Measurements from ENCODE around the gene TAS1R1. TPM values are rescaled to one million over a fixed set of nuclear protein-coding genes. Genes with fewer than 3 reads are reported as not detected.
A peak's percentile ranks its signal among the peaks of the same experiment; 100 is the strongest.

The TAS1R1 gene
- total RNA-seq, 2 donors from 2014 or later = 0.31 to 0.51 TPM

- no peak overlapping the region for H3K9ac ChIP-seq (ENCODE audit: extremely low read depth, low read length, poor library complexity, severe bottlenecking)
- H3K27me3 ChIP-seq (ENCODE audit: control insufficient read depth, insufficient read depth, low read length, poor library complexity, severe bottlenecking) = no peaks in the 10 kb centered on the region
- H3K36me3 ChIP-seq (ENCODE audit: control insufficient read depth, insufficient read depth, low read length) = peaks cover 15% of the 10 kb centered on the region
- no peak overlapping the region for H3K4me3 Mint-ChIP-seq
- peak; percentile 65 for DNase-seq
- H3K27me3 Mint-ChIP-seq (ENCODE audit: insufficient read depth) = no peaks in the 10 kb centered on the region
- WGBS, 2 experiments (ENCODE audit: insufficient coverage in 1 of 2, insufficient read length in 1 of 2) = 88 to 90% methylated on average over 10 to 11 of the region's 11 CpGs
- H3K36me3 Mint-ChIP-seq (ENCODE audit: low read depth) = peaks cover 11% of the 10 kb centered on the region
- H3K9me3 Mint-ChIP-seq = no peaks in the 10 kb centered on the region
- H3K4me3 ChIP-seq (ENCODE audit: low read length) = no peak overlapping the region
- TF ChIP-seq, protein P1, sequence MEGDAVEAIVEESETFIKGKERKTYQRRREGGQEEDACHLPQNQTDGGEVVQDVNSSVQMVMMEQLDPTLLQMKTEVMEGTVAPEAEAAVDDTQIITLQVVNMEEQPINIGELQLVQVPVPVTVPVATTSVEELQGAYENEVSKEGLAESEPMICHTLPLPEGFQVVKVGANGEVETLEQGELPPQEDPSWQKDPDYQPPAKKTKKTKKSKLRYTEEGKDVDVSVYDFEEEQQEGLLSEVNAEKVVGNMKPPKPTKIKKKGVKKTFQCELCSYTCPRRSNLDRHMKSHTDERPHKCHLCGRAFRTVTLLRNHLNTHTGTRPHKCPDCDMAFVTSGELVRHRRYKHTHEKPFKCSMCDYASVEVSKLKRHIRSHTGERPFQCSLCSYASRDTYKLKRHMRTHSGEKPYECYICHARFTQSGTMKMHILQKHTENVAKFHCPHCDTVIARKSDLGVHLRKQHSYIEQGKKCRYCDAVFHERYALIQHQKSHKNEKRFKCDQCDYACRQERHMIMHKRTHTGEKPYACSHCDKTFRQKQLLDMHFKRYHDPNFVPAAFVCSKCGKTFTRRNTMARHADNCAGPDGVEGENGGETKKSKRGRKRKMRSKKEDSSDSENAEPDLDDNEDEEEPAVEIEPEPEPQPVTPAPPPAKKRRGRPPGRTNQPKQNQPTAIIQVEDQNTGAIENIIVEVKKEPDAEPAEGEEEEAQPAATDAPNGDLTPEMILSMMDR (conservative IDR thresholded peaks at IDR 0.05) = no peak
- H3K4me1 Mint-ChIP-seq = peaks cover 13% of the 10 kb centered on the region
- no peaks in the 10 kb centered on the region for H3K9me3 ChIP-seq (ENCODE audit: control insufficient read depth, low read length)
- H3K27ac ChIP-seq (ENCODE audit: low read depth, low read length) = peak overlapping the region; percentile 92
- H3K27ac Mint-ChIP-seq = peak overlapping the region; percentile 52
- peaks cover 3% of the 10 kb centered on the region for H3K4me1 ChIP-seq (ENCODE audit: control insufficient read depth, insufficient read depth, low read length)
Observed at GRCh38 chr1:6519491-6519934, 35.6 kb upstream of the TAS1R1 start.

DNA sequence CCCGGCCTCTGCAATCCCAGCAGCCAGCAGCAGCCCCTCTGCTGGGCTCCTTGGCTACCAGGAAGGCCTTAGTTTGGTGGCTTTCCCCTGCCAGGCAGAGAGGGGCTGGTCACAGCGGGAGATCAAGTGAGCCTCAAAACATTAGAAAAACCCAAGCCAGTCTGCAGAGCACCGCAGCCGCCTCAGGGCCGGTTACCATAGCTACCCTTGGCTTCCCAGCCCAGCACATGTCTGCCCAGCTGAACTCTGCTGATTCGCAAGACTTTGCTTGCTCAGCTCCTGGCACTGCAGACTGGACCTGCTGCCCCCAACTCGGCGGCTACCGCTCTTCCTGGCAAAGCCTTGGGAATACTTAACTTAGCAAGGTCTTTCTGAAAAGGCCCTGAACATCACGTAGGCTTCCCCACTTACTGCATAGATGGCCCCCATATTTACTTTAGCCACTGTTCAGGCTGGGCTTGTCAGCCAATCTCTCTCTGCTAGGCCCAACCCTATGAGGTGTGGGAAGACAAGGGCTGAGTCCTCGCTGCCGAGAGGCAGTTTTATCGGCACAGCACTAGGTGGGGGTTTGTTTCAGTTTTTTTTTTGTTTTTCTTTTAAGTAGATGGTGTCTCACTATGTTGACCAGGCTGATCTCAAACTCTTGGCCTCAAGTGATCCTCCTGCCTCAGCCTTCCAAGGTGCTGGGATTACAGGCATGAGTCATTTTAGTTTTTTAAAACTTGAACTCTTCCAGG is 35.0 kb upstream of the TAS1R1 start:
- DNase-seq = peak; percentile 91
- Histone ChIP-seq H3K27ac (ENCODE audit: low read depth, low read length) (peak overlapping the region; percentile 92), H3K9ac (ENCODE audit: extremely low read depth, low read length, poor library complexity, severe bottlenecking) (no peak overlapping the region), H3K4me3 (ENCODE audit: low read length) (no peak overlapping the region), H3K27me3 (ENCODE audit: control insufficient read depth, insufficient read depth, low read length, poor library complexity, severe bottlenecking) (no peaks in the 10 kb centered on the region), H3K4me1 (ENCODE audit: control insufficient read depth, insufficient read depth, low read length) (peaks cover 3% of the 10 kb centered on the region), H3K9me3 (ENCODE audit: control insufficient read depth, low read length) (no peaks in the 10 kb centered on the region), H3K36me3 (ENCODE audit: control insufficient read depth, insufficient read depth, low read length) (peaks cover 16% of the 10 kb centered on the region)
- 33 to 49% methylated on average over 12 to 13 of the region's 13 CpGs for WGBS, 2 experiments (ENCODE audit: insufficient coverage in 1 of 2, insufficient read length in 1 of 2)
- peaks cover 13% of the 10 kb centered on the region for H3K4me1 Mint-ChIP-seq
- TF ChIP-seq, protein P1 (conservative IDR thresholded peaks at IDR 0.05) = no peak
- no peaks in the 10 kb centered on the region for H3K9me3 Mint-ChIP-seq
- no peak overlapping the region for H3K4me3 Mint-ChIP-seq
- H3K27ac Mint-ChIP-seq = peak overlapping the region; percentile 82
- H3K36me3 Mint-ChIP-seq (ENCODE audit: low read depth) = peaks cover 12% of the 10 kb centered on the region
- no peaks in the 10 kb centered on the region for H3K27me3 Mint-ChIP-seq (ENCODE audit: insufficient read depth)

DNA sequence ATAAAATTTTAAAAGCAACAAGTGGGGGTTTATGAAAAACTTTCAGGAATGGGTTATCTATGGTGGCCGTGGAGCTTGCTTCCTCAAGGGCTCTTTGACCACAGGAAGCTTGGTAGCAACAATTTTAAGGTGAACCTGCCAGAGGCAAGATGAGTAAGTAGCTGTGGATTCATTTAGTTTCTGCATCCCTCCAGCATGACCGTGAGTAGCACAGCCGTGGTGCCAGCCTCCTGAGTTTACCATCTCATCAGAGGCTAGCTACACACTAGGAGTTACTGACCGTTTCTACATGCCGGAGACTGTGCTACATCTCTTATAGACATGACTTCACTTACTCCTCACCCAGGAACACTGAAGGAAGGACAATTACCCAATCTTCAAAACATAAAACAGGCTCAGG is 33.6 kb upstream of the TAS1R1 start:
- H3K9ac ChIP-seq (ENCODE audit: extremely low read depth, low read length, poor library complexity, severe bottlenecking) = no peak overlapping the region
- no peak overlapping the region for H3K27ac ChIP-seq (ENCODE audit: low read depth, low read length)
- no peaks in the 10 kb centered on the region for H3K9me3 ChIP-seq (ENCODE audit: control insufficient read depth, low read length)
- peak; percentile 17 for DNase-seq
- H3K4me1 ChIP-seq (ENCODE audit: control insufficient read depth, insufficient read depth, low read length) = peaks cover 3% of the 10 kb centered on the region
- peaks cover 31% of the 10 kb centered on the region for H3K36me3 ChIP-seq (ENCODE audit: control insufficient read depth, insufficient read depth, low read length)
- Mint-ChIP-seq H3K9me3 (no peaks in the 10 kb centered on the region), H3K4me1 (peaks cover 13% of the 10 kb centered on the region), H3K4me3 (no peak overlapping the region), H3K27me3 (ENCODE audit: insufficient read depth) (no peaks in the 10 kb centered on the region), H3K27ac (no peak overlapping the region), H3K36me3 (ENCODE audit: low read depth) (peaks cover 25% of the 10 kb centered on the region)
- H3K4me3 ChIP-seq (ENCODE audit: low read length) = no peak overlapping the region
- H3K27me3 ChIP-seq (ENCODE audit: control insufficient read depth, insufficient read depth, low read length, poor library complexity, severe bottlenecking) = no peaks in the 10 kb centered on the region
- 82 to 95% methylated on average over 4 to 5 of the region's 5 CpGs for WGBS, 2 experiments (ENCODE audit: insufficient coverage in 1 of 2, insufficient read length in 1 of 2)
- TF ChIP-seq, protein P1 (conservative IDR thresholded peaks at IDR 0.05) = no peak

Measured in endodermal cell (in vitro differentiated cells).